ENCODE results near the gene CPT1A.

DNA sequence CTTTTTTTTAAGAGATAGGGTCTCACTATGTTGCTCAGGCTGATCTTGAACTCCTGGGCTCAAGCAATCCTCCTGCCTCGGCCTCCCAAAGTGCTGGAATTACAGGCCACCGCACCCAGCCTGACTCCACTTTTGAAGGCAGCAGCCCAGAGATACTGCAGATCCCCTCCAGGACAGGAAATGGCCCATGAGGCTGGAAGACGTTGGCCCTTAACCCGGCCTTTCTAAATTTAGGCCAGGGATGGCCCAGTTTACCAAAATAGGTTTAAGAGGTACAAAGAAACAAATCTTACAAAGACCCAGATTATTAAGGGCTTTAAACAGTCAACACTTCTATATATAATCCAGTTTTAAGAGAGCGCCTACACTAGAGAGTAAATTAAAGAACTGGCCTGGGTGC, 32.2 kb downstream of the CPT1A start:
- TF ChIP-seq, protein P1, sequence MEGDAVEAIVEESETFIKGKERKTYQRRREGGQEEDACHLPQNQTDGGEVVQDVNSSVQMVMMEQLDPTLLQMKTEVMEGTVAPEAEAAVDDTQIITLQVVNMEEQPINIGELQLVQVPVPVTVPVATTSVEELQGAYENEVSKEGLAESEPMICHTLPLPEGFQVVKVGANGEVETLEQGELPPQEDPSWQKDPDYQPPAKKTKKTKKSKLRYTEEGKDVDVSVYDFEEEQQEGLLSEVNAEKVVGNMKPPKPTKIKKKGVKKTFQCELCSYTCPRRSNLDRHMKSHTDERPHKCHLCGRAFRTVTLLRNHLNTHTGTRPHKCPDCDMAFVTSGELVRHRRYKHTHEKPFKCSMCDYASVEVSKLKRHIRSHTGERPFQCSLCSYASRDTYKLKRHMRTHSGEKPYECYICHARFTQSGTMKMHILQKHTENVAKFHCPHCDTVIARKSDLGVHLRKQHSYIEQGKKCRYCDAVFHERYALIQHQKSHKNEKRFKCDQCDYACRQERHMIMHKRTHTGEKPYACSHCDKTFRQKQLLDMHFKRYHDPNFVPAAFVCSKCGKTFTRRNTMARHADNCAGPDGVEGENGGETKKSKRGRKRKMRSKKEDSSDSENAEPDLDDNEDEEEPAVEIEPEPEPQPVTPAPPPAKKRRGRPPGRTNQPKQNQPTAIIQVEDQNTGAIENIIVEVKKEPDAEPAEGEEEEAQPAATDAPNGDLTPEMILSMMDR (IDR thresholded peaks at IDR 0.05; ENCODE audit: low read depth, low read length) = no peak
- no peak for TF ChIP-seq POLR2A (IDR thresholded peaks at IDR 0.05; ENCODE audit: extremely low read depth, insufficient read length)
